WI38 (cell line): ENCODE data around the gene CBX6.

Experiments
- H3K4me3 ChIP-seq: 2 replicates; pipeline ENCODE4 v1.5.1; 2011; ENCODE audit warnings: low read depth, mild to moderate bottlenecking, control low read depth, low read length
- TF ChIP-seq, protein P1 (sequence below): IDR thresholded peaks from 2 replicates; pipeline ENCODE4 v1.5.1; 2012; ENCODE audit warnings: low read depth, mild to moderate bottlenecking, control low read depth, low read length

CBX6 gene

DNA sequence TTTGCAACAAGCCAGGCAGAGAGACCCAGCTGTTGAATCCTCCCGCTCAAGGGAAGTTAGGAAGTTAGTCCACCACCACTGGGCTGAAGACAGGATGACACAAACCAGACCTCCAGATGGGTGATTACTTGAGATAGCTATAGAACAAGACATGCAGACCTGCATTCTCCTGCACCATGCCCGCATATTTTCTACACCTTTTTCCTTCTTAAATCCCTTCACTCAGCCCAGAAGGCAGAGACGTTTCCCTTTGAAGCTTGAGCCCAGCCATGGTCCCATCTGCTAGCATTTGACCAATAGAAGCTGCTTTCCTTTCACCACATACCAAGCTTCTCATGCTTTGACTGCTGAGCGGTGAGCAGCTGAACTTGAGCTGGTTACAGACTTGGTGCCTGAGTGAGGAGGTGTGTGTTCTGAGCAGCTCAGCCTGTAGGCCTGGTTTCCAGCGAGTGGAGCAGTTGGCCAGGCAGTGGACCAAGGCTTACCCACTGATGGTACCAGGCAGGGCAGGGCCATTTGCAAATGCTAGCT lies 29.2 kb upstream of the CBX6 start:
- TF ChIP-seq, protein P1, sequence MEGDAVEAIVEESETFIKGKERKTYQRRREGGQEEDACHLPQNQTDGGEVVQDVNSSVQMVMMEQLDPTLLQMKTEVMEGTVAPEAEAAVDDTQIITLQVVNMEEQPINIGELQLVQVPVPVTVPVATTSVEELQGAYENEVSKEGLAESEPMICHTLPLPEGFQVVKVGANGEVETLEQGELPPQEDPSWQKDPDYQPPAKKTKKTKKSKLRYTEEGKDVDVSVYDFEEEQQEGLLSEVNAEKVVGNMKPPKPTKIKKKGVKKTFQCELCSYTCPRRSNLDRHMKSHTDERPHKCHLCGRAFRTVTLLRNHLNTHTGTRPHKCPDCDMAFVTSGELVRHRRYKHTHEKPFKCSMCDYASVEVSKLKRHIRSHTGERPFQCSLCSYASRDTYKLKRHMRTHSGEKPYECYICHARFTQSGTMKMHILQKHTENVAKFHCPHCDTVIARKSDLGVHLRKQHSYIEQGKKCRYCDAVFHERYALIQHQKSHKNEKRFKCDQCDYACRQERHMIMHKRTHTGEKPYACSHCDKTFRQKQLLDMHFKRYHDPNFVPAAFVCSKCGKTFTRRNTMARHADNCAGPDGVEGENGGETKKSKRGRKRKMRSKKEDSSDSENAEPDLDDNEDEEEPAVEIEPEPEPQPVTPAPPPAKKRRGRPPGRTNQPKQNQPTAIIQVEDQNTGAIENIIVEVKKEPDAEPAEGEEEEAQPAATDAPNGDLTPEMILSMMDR: no peak
- no peak overlapping the region for H3K4me3 ChIP-seq

DNA sequence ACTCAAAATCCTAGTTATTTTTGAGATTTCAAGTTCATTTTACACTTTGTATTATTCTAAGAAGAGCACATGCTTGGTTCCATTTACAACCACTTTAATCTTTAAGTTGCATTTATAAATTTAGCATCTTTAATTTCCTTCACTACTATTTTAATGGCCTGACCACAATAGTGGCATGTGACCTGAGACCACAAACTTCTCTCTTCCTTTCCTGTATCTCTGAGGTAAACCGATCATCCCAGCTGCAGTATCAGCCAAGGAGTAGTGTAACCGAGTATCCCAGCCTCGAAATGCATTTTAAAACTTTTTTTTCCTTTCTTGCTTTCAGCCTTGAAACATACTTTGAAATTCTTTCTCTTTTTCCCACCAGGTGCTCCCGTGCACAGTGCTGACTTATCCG lies 28.7 kb upstream of the CBX6 start:
- TF ChIP-seq, protein P1: no peak
- H3K4me3 ChIP-seq: no peak overlapping the region

DNA sequence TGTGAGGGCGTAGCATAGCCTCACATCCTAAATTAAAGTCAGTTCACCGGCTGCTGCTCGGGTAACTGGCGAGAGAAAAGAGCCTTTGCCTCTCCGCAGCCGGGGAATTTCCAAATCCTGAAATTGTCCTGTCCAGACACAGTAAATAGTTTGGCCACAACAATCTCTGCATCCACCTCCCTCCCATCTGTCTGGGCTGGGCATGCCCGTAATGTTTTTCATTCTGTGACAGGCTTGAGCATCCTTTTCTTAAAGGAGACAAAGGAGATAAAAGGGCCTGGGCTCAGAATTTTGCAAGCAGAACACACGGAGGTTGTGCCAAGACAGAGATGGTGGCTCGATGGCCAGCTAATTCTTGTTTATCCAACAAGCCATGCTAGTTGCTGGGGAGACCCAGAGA lies 19.2 kb upstream of the CBX6 start:
- H3K4me3 ChIP-seq: no peak overlapping the region
- TF ChIP-seq, protein P1: no peak

DNA sequence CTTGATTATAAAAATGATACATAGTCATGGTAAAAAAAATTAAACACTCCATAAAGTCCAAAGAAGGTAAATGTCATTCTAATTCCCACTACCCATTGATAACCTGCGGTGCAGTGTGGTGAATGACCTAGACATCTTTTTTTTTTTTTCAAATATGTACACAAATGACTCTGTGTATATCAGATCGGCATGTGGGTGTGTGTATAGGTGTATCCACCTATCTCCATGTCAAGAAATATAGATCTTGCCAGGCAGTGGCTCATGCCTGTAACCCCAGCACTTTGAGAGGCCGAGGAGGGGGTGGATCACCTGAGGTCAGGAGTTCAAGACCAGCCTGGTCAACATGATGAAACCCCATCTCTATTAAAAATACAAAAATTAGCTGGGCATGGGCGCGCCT lies 18.4 kb upstream of the CBX6 start:
- TF ChIP-seq, protein P1: no peak

DNA sequence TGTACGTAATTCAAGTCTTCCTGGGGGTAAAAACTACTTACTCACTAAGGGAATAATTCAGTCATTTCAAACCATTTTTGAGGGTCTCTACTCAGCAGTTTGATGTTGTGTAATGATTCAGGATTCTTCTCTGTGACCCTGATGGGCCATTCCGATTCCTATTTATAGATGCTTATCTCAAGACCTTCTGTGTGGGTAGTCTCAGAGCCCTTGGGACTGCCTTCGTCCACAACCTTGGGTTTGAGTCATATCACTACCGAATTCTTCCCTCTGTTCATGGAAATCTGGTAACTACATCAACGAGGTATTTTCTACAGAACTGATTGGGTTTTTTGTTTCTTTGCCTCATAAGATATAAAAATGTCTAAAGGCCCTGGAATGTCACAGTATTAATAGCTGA lies 14.3 kb upstream of the CBX6 start:
- TF ChIP-seq, protein P1: no peak

More for the DNA sequence above, 18.4 kb upstream of the CBX6 start:
- no peak overlapping the region for H3K4me3 ChIP-seq

DNA sequence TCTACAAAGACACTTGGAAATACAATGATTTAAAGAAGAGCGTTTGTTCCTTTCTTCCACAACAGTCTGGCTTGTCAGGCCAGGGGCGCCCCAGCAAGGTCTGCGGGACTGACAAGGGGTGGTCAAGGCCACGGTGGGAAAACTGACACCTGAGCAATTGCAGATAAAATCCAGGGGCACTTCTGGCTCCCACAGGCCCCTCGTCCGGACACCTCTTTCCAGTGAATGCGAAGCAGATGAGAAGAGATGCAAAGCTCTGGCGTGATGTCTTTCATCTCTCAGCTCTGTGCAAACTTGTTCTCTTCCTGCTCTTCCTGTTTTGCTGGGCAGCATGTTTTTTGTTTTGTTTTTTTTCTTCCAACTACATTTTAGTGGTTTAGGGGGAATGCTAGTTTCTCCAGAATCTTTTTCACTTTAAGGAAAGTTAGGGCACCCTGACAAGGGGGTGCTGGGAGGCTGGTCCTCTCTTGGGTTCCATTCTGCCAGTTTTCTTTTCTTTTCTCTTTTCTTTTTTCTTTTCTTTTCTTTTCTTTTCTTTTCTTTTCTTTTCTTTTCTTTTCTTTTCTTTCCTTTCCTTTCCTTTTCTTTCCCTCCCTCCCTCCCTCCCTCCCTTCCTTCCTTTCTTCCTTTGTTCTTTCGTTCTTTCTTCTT lies 11.1 kb upstream of the CBX6 start:
- H3K4me3 ChIP-seq: no peak overlapping the region
- TF ChIP-seq, protein P1: no peak

More for the DNA sequence above, 14.3 kb upstream of the CBX6 start:
- H3K4me3 ChIP-seq: no peak overlapping the region

DNA sequence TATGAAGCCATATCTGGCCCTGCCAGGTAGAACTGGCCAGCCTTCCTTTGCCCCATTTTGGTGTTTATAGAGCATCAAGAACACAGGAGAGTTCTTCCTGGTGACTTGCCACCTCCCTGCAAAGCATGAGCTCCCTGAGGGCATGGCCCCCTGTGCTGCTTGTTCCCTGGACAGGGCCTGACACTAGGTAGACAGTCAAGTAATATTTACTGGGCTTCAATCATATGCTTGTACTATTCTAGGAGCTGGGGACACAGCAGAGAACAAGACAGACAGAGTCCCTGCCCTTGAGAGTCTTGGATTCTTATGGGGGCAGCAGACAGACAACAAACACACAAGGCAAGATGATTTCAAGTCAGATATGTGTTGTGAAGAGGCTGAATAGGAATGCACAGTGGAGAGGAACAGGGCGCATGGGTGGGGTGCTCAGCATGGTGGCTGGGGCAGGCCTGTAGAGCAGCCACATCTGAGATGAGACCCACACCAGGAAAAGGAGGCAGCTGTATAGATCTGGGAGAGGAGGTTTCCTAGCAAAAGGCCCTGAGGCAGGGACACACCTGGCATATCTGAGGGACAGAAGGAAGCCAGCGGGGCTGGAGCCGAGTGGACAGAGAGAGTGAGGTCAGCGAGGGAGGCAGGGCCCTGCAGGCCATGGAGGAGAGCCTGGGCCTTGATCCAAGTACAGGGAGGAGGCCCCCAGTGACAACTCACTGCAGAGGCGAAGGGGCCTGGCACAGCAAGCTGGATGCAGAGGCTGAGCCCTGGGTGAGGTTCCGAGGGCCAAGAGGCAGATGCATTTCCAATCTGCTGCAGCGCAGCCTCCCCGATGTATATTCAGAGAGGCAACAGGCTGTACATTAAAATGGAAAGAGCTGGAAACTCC lies 10.2 kb upstream of the CBX6 start:
- no peak overlapping the region for H3K4me3 ChIP-seq
- TF ChIP-seq, protein P1: no peak
